A549 (cell line): ENCODE results near the gene KRAS.

Experiments used
- HDAC2 ChIP-seq: fragments of 200-600 bp; sonication (generic); IDR thresholded peaks from 2 replicates; pipeline ENCODE4 v1.6.1; 2016
- RAD21 ChIP-seq, 2 experiments: fragments of >200 bp in 1 of 2; sonication (Bioruptor Twin) in 1 of 2; formaldehyde crosslinking in 1 of 2; IDR thresholded peaks in 1 of 2; conservative IDR thresholded peaks in 1 of 2; 2 replicates in 1 of 2; 3 replicates in 1 of 2; pipeline ENCODE4 v1.6.1; 2012 to 2018; ENCODE audit warnings: inconsistent platforms in 1 of 2
- TF ChIP-seq, protein P1 (sequence below): fragments of >200 bp; sonication (Bioruptor Twin); formaldehyde crosslinking; IDR thresholded peaks from 3 replicates; pipeline ENCODE4 v1.5.1; 2016

- TF ChIP-seq HDAC2 (no peak), RAD21 (conservative IDR thresholded peaks at IDR 0.05 in 1 of 2, IDR thresholded peaks at IDR 0.05 in 1 of 2) (no peak)
- TF ChIP-seq, protein P1, sequence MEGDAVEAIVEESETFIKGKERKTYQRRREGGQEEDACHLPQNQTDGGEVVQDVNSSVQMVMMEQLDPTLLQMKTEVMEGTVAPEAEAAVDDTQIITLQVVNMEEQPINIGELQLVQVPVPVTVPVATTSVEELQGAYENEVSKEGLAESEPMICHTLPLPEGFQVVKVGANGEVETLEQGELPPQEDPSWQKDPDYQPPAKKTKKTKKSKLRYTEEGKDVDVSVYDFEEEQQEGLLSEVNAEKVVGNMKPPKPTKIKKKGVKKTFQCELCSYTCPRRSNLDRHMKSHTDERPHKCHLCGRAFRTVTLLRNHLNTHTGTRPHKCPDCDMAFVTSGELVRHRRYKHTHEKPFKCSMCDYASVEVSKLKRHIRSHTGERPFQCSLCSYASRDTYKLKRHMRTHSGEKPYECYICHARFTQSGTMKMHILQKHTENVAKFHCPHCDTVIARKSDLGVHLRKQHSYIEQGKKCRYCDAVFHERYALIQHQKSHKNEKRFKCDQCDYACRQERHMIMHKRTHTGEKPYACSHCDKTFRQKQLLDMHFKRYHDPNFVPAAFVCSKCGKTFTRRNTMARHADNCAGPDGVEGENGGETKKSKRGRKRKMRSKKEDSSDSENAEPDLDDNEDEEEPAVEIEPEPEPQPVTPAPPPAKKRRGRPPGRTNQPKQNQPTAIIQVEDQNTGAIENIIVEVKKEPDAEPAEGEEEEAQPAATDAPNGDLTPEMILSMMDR: no peak
Measured at GRCh38 chr12:25257590-25258324, 7.0 kb upstream of the KRAS start.
